G401 (cell line): ENCODE data around the gene RINL. TPM values are rescaled to one million over a fixed set of nuclear protein-coding genes. Genes with fewer than 3 reads are reported as not detected.
"Not testable (repeated sequence)": the region's sequence is repeated elsewhere in the genome, so short reads cannot be mapped to it uniquely, and the experiment has no call there.

Experiments used
- DNase-seq: peaks from one replicate; pipeline ENCODE4 v3.0.0-alpha.2; 2015; ENCODE audit warnings: low spot score
- in situ Hi-C: cut with HindIII; loops from 2 replicates; pipeline ENCODE4 v1.10.0; 2016; ENCODE audit warnings: low sequenced_read_pairs, mixed read lengths
- total RNA-seq: library from RNA; depleted of rRNA; stranded (reverse); fragments of >200 nt; shearing (Covaris generic); gene quantifications from 2 replicates; pipeline ENCODE4 v1.2.3, GENCODE V29; 2014

The RINL gene
- total RNA-seq, 1 experiment from 2014 or later = 7.3 TPM

GRCh38 chr19:38880076-38880881, 2.2 kb upstream of the RINL start:
- DNase-seq = no peak

GRCh38 chr19:38879400-38879751, 1.3 kb upstream of the RINL start:
- DNase-seq = no peak
- in situ Hi-C loops = no loop called here

More at GRCh38 chr19:38880076-38880881, 2.2 kb upstream of the RINL start:
- in situ Hi-C loops = no loop called here

- in situ Hi-C loops = no loop called here
- no peak for DNase-seq
These were observed 712 bp upstream of the RINL start for GRCh38 chr19:38878575-38879399.

GRCh38 chr19:38875656-38876395, 2.2 kb downstream of the RINL start:
- in situ Hi-C loops = no loop called here
- DNase-seq = no peak

GRCh38 chr19:38873400-38873799, 4.7 kb downstream of the RINL start:
- DNase-seq, in situ Hi-C loops: not testable (repeated sequence)

GRCh38 chr19:38870612-38871011, 7.5 kb downstream of the RINL start:
- in situ Hi-C loops = no loop called here
- DNase-seq = no peak

GRCh38 chr19:38869836-38870607, 8.1 kb downstream of the RINL start:
- in situ Hi-C loops = no loop called here
- DNase-seq = peak; percentile 91

- in situ Hi-C loops = no loop called here
- DNase-seq = peak; percentile 35
These were observed 8.8 kb downstream of the RINL start for GRCh38 chr19:38869160-38869835.

- DNase-seq = no peak
- in situ Hi-C loops = no loop called here
These were observed 9.5 kb downstream of the RINL start for GRCh38 chr19:38868551-38868950.

- no peak for DNase-seq
- in situ Hi-C loops = no loop called here
These were observed 10.8 kb downstream of the RINL start for GRCh38 chr19:38867171-38867780.

- in situ Hi-C loops = no loop called here
- no peak for DNase-seq
These were observed 15.6 kb downstream of the RINL start for GRCh38 chr19:38862321-38863059.

- in situ Hi-C loops = no loop called here
- DNase-seq = no peak
These were observed 16.7 kb downstream of the RINL start for GRCh38 chr19:38861368-38861767.

- DNase-seq, in situ Hi-C loops: not testable (repeated sequence)
These were observed 18.4 kb downstream of the RINL start for GRCh38 chr19:38859631-38860204.

GRCh38 chr19:38856813-38857212, 21.3 kb downstream of the RINL start:
- DNase-seq = no peak
- in situ Hi-C loops = no loop called here

GRCh38 chr19:38855751-38856150, 22.3 kb downstream of the RINL start:
- DNase-seq, in situ Hi-C loops: not testable (repeated sequence)

GRCh38 chr19:38854961-38855360, 23.1 kb downstream of the RINL start:
- DNase-seq, in situ Hi-C loops: not testable (repeated sequence)

GRCh38 chr19:38853214-38853613, 24.9 kb downstream of the RINL start:
- in situ Hi-C loops = no loop called here
- DNase-seq = no peak
